ENCODE data around the gene SMIM43.
"Not testable (repeated sequence)": the region's sequence is repeated elsewhere in the genome, so short reads cannot be mapped to it uniquely, and the experiment has no call there.

The SMIM43 gene

DNA sequence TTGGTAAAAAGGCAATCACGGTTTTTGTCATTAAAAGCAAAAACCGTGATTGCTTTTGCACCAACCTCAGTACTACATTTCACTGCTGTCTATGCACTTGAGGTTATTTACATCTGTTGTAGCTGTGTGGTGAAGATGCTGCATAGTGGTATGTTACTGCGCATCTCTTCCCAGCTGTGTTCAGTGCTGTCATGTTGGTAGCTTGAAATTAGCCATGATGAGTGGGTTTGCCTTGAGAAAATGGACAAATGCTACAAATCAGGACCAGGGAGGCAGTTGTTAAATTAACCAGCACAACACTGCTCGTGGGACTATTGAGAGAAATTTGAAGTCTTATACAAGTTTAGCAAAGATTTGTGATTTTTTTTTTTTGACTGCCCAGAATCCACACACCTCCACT, 2.2 kb upstream of the SMIM43 start:
- no peak for FAIRE-seq
- no peak for TF ChIP-seq CTCF (IDR thresholded peaks at IDR 0.05; ENCODE audit: insufficient read depth, missing control alignments)
- DNase-seq (ENCODE audit: insufficient read length, low spot score): no peak

DNA sequence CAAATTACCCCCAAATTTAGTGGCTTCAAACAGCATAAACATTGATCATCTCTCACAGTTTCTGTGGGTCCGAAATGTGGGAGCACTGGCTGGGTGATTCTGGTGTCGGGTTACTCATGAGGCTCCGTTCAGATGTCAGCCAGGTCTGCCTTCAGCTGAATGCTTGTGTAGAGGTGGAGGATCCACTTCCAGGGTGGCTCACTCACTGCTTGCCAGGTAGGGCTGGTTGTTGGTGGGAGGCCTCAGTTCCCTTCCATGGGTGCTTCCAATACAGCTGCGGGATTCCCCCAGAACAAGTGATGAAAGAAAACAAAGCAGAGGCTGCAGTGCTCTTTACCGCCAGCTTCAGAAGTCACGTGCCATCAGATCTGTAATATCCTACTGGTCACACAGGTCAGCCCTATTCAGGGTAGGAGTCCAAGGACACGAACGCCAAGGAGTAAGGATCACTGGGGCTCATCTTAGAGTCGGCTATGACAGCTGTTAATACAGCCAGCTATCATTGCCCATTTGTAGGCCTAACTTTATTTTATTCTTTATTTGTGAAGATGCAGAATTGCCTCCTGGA, 1.1 kb upstream of the SMIM43 start:
- FAIRE-seq (no peak), DNase-seq (ENCODE audit: insufficient read length, low spot score) (no peak)
- TF ChIP-seq CTCF (IDR thresholded peaks at IDR 0.05; ENCODE audit: insufficient read depth, missing control alignments): no peak

DNA sequence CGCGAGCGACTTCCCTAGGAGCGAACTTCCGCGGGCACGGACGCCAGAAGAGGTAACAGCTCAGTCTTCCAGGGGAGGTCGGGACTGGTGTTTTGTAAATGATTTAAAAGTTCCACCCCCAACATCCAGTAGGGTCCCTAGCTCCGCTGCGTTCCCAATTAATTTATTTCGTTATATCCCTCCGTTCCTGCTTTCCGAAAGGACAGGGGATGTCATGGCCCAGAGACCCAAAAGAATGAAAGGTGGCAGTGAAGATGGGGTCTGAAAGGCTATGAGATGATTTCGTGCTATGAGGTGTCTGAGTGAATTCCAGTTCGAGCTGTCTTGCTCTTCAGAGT, 373 bp upstream of the SMIM43 start:
- FAIRE-seq (no peak), DNase-seq (ENCODE audit: insufficient read length, low spot score) (no peak)
- no peak for TF ChIP-seq CTCF (IDR thresholded peaks at IDR 0.05; ENCODE audit: insufficient read depth, missing control alignments)

- no peak for DNase-seq (ENCODE audit: insufficient read length, low spot score)
- FAIRE-seq: no peak
- no peak for TF ChIP-seq CTCF (IDR thresholded peaks at IDR 0.05; ENCODE audit: insufficient read depth, missing control alignments)
Measured at GRCh38 chr4:121764303-121764701, 662 bp downstream of the SMIM43 start.

DNA sequence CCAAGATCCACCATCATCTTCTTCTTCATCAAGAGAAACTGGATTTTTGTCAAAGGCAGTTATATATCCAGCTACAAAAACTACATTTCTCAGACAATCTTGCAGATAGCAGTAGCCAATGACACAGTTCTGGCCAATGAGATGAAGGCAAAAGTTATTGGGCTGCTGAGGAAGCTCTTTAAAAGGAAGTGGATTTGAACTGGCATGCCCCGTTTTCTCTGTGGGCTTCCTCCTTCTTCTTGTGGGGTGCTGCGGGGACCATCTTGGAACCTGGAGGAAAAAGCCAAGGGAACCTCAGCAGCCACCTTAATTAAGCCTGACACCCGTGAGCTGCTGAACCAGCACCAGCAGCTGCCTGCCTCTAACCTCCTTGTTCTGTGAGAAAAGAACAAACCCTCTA, 4.8 kb downstream of the SMIM43 start:
- FAIRE-seq: no peak
- no peak for TF ChIP-seq CTCF (IDR thresholded peaks at IDR 0.05; ENCODE audit: insufficient read depth, missing control alignments)
- no peak for DNase-seq (ENCODE audit: insufficient read length, low spot score)

DNA sequence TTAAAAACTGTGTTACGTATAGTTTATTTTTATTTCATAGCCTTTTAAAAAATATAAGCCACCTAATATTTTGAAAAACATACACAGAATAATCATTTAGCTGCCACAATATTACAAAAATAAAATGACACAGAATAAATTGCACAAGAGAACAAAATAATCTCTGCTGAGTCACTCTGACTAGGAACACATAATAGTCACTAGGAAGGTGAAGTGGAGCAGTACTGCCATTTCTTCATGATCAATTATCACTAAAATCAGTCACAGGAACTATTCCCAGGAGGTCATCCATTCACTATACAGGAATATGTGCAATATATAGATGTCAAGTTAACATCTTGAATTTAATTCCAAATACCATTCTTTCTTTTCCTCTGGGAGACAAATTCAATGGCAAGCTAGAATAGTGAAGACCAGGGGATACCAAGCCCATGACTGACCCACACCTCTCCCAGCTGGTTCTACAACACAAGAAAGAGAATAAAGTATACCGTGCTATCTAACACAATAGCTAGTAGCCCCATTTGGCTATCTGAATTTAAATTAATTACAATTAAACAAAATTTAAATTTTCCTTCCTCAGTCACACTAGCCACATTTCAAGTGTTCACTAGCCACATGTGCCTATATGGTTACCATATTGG, 5.9 kb downstream of the SMIM43 start:
- no peak for TF ChIP-seq CTCF (IDR thresholded peaks at IDR 0.05; ENCODE audit: insufficient read depth, missing control alignments)
- no peak for DNase-seq (ENCODE audit: insufficient read length, low spot score)
- FAIRE-seq: no peak

DNA sequence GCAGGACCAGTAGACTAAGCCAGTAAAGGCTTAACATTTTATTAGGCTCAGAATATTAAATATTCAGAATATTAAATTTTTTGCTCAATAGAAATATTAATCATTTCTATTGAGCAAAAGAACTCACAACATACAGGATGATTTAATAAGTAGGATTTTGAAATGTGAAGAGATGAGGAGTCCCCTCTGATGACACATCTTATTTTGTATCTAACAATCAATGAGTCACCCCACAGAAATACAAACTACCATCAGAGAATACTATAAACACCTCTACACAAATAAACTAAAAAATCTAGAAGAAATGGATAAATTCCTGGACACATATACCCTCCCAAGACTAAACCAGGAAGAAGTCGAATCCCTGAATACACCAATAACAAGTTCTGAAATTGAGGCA, 12.8 kb downstream of the SMIM43 start:
- not testable (repeated sequence) for FAIRE-seq; DNase-seq (ENCODE audit: insufficient read length, low spot score)

GRCh38 chr4:121749225-121749624, 15.7 kb downstream of the SMIM43 start:
- FAIRE-seq (no peak), DNase-seq (ENCODE audit: insufficient read length, low spot score) (no peak)
- no peak for TF ChIP-seq CTCF (IDR thresholded peaks at IDR 0.05; ENCODE audit: insufficient read depth, missing control alignments)

Data from D721Med (cell line).